SK-N-SH (cell line): Measurements from ENCODE around the gene SIK2. TPM values are rescaled to one million over a fixed set of nuclear protein-coding genes. Genes with fewer than 3 reads are reported as not detected.

Experiments used
- CTCF ChIA-PET: fragments of 300-600, 350-600 bp; formaldehyde crosslinking; extraction: SDS; loops from one replicate; lab custom pipeline; 2021; lab: Yijun Ruan, JAX
- POLR2A ChIA-PET: fragments of 350-600 bp; sonication (Branson Sonifier 250); formaldehyde crosslinking; extraction: SDS; loops from one replicate; lab custom pipeline; 2020; ENCODE audit warnings: antibody characterized with exemption, inconsistent platforms; lab: Yijun Ruan, JAX
- DNase-seq: peaks from one replicate; pipeline ENCODE4 v3.0.0; 2012
- H2AFZ ChIP-seq: fragments of 200-600 bp; sonication (generic); 2 replicates; pipeline ENCODE4 v1.8.1; 2016; ENCODE audit warnings: antibody characterized with exemption, mild to moderate bottlenecking, low read depth
- H3F3A ChIP-seq: fragments of 200-600 bp; sonication (generic); replicated peaks from 2 replicates; pipeline ENCODE3; 2016; ENCODE audit warnings: antibody characterized with exemption, mild to moderate bottlenecking; ENCODE audit not compliant: insufficient read depth
- H3K27ac ChIP-seq, 2 experiments: fragments of 200-500 bp in 1 of 2; fragments of 200-600 bp in 1 of 2; sonication (Bioruptor generic) in 1 of 2; sonication (generic), shearing (Covaris generic) in 1 of 2; 2 replicates each; pipeline versions ENCODE4 v1.5.1 to v1.6.1; 2014 to 2016; ENCODE audit warnings: low read depth in 2 of 2, inconsistent platforms in 1 of 2, low read length in 1 of 2, mild to moderate bottlenecking in 1 of 2, mixed read lengths in 1 of 2
- H3K27me3 ChIP-seq: fragments of 200-600 bp; sonication (generic), shearing (Covaris generic); 2 replicates; pipeline ENCODE4 v1.6.1; 2016; ENCODE audit warnings: mixed run types; ENCODE audit not compliant: insufficient read depth
- H3K36me3 ChIP-seq, 2 experiments: fragments of 200-500 bp in 1 of 2; fragments of 200-600 bp in 1 of 2; sonication (Bioruptor generic) in 1 of 2; sonication (generic) in 1 of 2; replicated peaks in 1 of 2; 2 replicates each; pipeline versions ENCODE3 to v1.5.1; 2014 to 2016; ENCODE audit warnings: low read length in 1 of 2, mild to moderate bottlenecking in 1 of 2; ENCODE audit not compliant: insufficient read depth in 2 of 2, control insufficient read depth in 1 of 2
- H3K4me1 ChIP-seq, 2 experiments: fragments of 200-500 bp in 1 of 2; fragments of 200-600 bp in 1 of 2; sonication (Bioruptor generic) in 1 of 2; sonication (generic), shearing (Covaris generic) in 1 of 2; 2 replicates each; pipeline versions ENCODE4 v1.5.1 to v1.6.1; 2014 to 2016; ENCODE audit warnings: low read depth in 1 of 2, low read length in 1 of 2, mixed run types in 1 of 2; ENCODE audit not compliant: insufficient read depth in 2 of 2, control insufficient read depth in 1 of 2
- H3K4me2 ChIP-seq: fragments of 200-600 bp; sonication (generic), shearing (Covaris generic); 2 replicates; pipeline ENCODE4 v1.6.1; 2017; ENCODE audit warnings: mixed run types
- H3K4me3 ChIP-seq, 2 experiments: fragments of 200-500 bp in 1 of 2; fragments of 200-600 bp in 1 of 2; sonication (Bioruptor generic) in 1 of 2; sonication (generic), shearing (Covaris generic) in 1 of 2; 2 replicates each; pipeline versions ENCODE4 v1.5.1 to v1.8.1; 2014 to 2016; ENCODE audit warnings: low read depth in 2 of 2, inconsistent platforms in 1 of 2, low read length in 1 of 2, mild to moderate bottlenecking in 1 of 2, mixed read lengths in 1 of 2, moderate library complexity in 1 of 2
- H3K79me2 ChIP-seq: fragments of 200-600 bp; sonication (generic); 2 replicates; pipeline ENCODE4 v1.8.1; 2017; ENCODE audit warnings: mild to moderate bottlenecking; ENCODE audit not compliant: insufficient read depth
- H3K9ac ChIP-seq: fragments of 200-600 bp; sonication (generic); 2 replicates; pipeline ENCODE4 v1.6.1; 2017; ENCODE audit warnings: mixed run types
- H3K9me2 ChIP-seq: fragments of 200-600 bp; sonication (generic); 2 replicates; pipeline ENCODE4 v1.6.1; 2017; ENCODE audit warnings: mixed run types
- H3K9me3 ChIP-seq: fragments of 200-600 bp; sonication (generic); 2 replicates; pipeline ENCODE4 v1.6.1; 2017; ENCODE audit warnings: mixed run types, mild to moderate bottlenecking, moderate library complexity
- H4K20me1 ChIP-seq: fragments of 200-600 bp; sonication (generic); 2 replicates; pipeline ENCODE4 v1.6.1; 2017; ENCODE audit warnings: mild to moderate bottlenecking, mixed run types; ENCODE audit not compliant: insufficient read depth
- CTCF ChIP-seq: fragments of 200-600 bp; sonication (generic); IDR thresholded peaks from 2 replicates; pipeline ENCODE4 v1.6.1; 2017; ENCODE audit warnings: antibody characterized with exemption, mild to moderate bottlenecking, moderate library complexity
- ELF1 ChIP-seq: IDR thresholded peaks from 2 replicates; pipeline ENCODE4 v1.4.0; 2012
- EZH2phosphoT487 ChIP-seq: fragments of 200-600 bp; sonication (generic); IDR thresholded peaks from 2 replicates; pipeline ENCODE4 v1.6.1; 2017; ENCODE audit warnings: low read depth, mixed run types, mild to moderate bottlenecking, antibody characterized with exemption, moderate library complexity, borderline replicate concordance
- FOSL2 ChIP-seq: IDR thresholded peaks from 2 replicates; pipeline ENCODE4 v1.4.0; 2012; ENCODE audit warnings: low read depth, mild to moderate bottlenecking, moderate library complexity, borderline replicate concordance
- FOXM1 ChIP-seq: IDR thresholded peaks from 2 replicates; pipeline ENCODE4 v1.4.0; 2012; ENCODE audit warnings: low read depth, mild to moderate bottlenecking
- GATA2 ChIP-seq: sonication (generic); formaldehyde crosslinking; IDR thresholded peaks from 2 replicates; pipeline ENCODE4 v1.5.0; 2020; ENCODE audit warnings: mild to moderate bottlenecking, missing genetic modification reagents
- IRF3 ChIP-seq: fragments of 150-350 bp; IDR thresholded peaks from 2 replicates; pipeline ENCODE4 v1.6.1; 2016; ENCODE audit warnings: mild to moderate bottlenecking, low read depth, low read length
- JUND ChIP-seq: IDR thresholded peaks from 2 replicates; pipeline ENCODE4 v1.4.0; 2012
- MEF2A ChIP-seq: IDR thresholded peaks from 2 replicates; pipeline ENCODE4 v1.4.0; 2012; ENCODE audit warnings: low read depth, borderline replicate concordance
- MXI1 ChIP-seq: IDR thresholded peaks from 2 replicates; pipeline ENCODE4 v1.6.1; 2012; ENCODE audit warnings: mild to moderate bottlenecking, low read depth, low read length, improper control_type of control experiment
- NRF1 ChIP-seq: IDR thresholded peaks from 2 replicates; pipeline ENCODE4 v1.6.1; 2012; ENCODE audit warnings: low read depth, mild to moderate bottlenecking, low read length
- RAD21 ChIP-seq: IDR thresholded peaks from 2 replicates; pipeline ENCODE4 v1.6.1; 2012; ENCODE audit warnings: mild to moderate bottlenecking, low read length
- RCOR1 ChIP-seq: fragments of 150-350 bp; IDR thresholded peaks from 2 replicates; pipeline ENCODE4 v1.6.1; 2017; ENCODE audit warnings: antibody characterized with exemption, low read length
- RXRA ChIP-seq: IDR thresholded peaks from 2 replicates; pipeline ENCODE4 v1.4.0; 2012; ENCODE audit warnings: low read depth, mild to moderate bottlenecking, borderline replicate concordance
- SIN3A ChIP-seq: IDR thresholded peaks from 2 replicates; pipeline ENCODE4 v1.6.1; 2012; ENCODE audit warnings: low read depth, mild to moderate bottlenecking, low read length, moderate library complexity, borderline replicate concordance
- TAF1 ChIP-seq: IDR thresholded peaks from 2 replicates; pipeline ENCODE4 v1.6.1; 2012; ENCODE audit warnings: low read depth, mild to moderate bottlenecking, low read length, moderate library complexity, borderline replicate concordance
- TCF12 ChIP-seq: IDR thresholded peaks from 2 replicates; pipeline ENCODE4 v1.4.0; 2012
- TEAD4 ChIP-seq: IDR thresholded peaks from 2 replicates; pipeline ENCODE4 v1.4.0; 2012; ENCODE audit warnings: mild to moderate bottlenecking, borderline replicate concordance; ENCODE audit not compliant: insufficient read depth
- USF1 ChIP-seq: IDR thresholded peaks from 2 replicates; pipeline ENCODE4 v1.4.0; 2012; ENCODE audit warnings: low read depth, borderline replicate concordance
- YY1 ChIP-seq: IDR thresholded peaks from 2 replicates; pipeline ENCODE4 v1.4.0; 2012; ENCODE audit warnings: low read depth, mild to moderate bottlenecking
- WGBS: methylation state at CpG from one replicate; pipeline ENCODE4 v1.1.6; 2017; ENCODE audit warnings: low lambda C conversion rate; 5-methylcytosine and 5-hydroxymethylcytosine counted together
- polyA plus RNA-seq, 3 experiments: library from polyadenylated mRNA; depleted of rRNA; stranded (reverse); fragments of >200 nt; gene quantifications; 2 replicates each; pipeline ENCODE4 v1.2.3, GENCODE V29; 2012

SIK2 gene
- polyA plus RNA-seq, 1 of the 3 experiments (the other 2 are of a cell fraction), result 8.9 TPM

GRCh38 chr11:111589886-111590499 lies 12.3 kb upstream of the SIK2 start:
- CTCF ChIA-PET, result interaction anchor here (0.6 to 2.3 kb wide), 9 partner anchors 11 to 188 kb away, joined by 3 to 13 read pairs (median 4); partner anchors contain the start of genes PPP2R1B and SIK2
- H3K79me2 ChIP-seq, result no peaks in the 10 kb centered on the region
- peaks cover 8% of the 10 kb centered on the region for H3F3A ChIP-seq
- H3K4me1 ChIP-seq, result peaks cover 5 to 14% of the 10 kb centered on the region in 2 experiments; a peak in 3 of 4 replicates
- no peaks in the 10 kb centered on the region for H3K9me2 ChIP-seq
- H3K4me2 ChIP-seq, result no peak overlapping the region
- DNase-seq, result no peak
- H3K27ac ChIP-seq, result no peak overlapping the region
- no peak overlapping the region for H3K9ac ChIP-seq
- no peaks in the 10 kb centered on the region for H3K36me3 ChIP-seq
- H4K20me1 ChIP-seq, result no peaks in the 10 kb centered on the region
- no peak overlapping the region for H3K4me3 ChIP-seq
- POLR2A ChIA-PET, result no interaction called here
- no peak overlapping the region for H2AFZ ChIP-seq
- H3K27me3 ChIP-seq, result no peaks in the 10 kb centered on the region
- no peak for TF ChIP-seq FOSL2
- no peak for TF ChIP-seq FOXM1
- no peak for TF ChIP-seq TCF12
- no peak for TF ChIP-seq GATA2 (CRISPR knock-in tag)
- no peak for TF ChIP-seq JUND
- TF ChIP-seq EZH2phosphoT487, result no peak
- TF ChIP-seq USF1, result no peak
- TF ChIP-seq RXRA, result no peak
- no peak for TF ChIP-seq YY1
- no peak for TF ChIP-seq MXI1
- TF ChIP-seq TEAD4, result no peak
- TF ChIP-seq TAF1, result no peak
- 78% methylated on average over 5 of the region's 5 CpGs for WGBS
- no peaks in the 10 kb centered on the region for H3K9me3 ChIP-seq

- no peaks in the 10 kb centered on the region for H3K9me2 ChIP-seq
- H2AFZ ChIP-seq, result no peak overlapping the region
- 96% methylated on average over 4 of the region's 4 CpGs for WGBS
- H3K4me2 ChIP-seq, result no peak overlapping the region
- H3K79me2 ChIP-seq, result no peaks in the 10 kb centered on the region
- H3F3A ChIP-seq, result no peaks in the 10 kb centered on the region
- H3K4me1 ChIP-seq, result peaks cover 4 to 5% of the 10 kb centered on the region in 2 experiments; a peak in 3 of 4 replicates
- no peak overlapping the region for H3K9ac ChIP-seq
- peaks cover 5% of the 10 kb centered on the region; the same call in 1 of the 2 replicates for H3K9me3 ChIP-seq
- ChIA-PET POLR2A (no interaction called here), CTCF (interaction anchor here (1.0 to 2.0 kb wide), 6 partner anchors 10 to 186 kb away, joined by 3 to 8 read pairs (median 4); partner anchors contain the start of genes PPP2R1B and SIK2)
- no peaks in the 10 kb centered on the region for H4K20me1 ChIP-seq
- no peak overlapping the region for H3K27ac ChIP-seq
- peaks cover 0 to 9% of the 10 kb centered on the region in 2 experiments for H3K36me3 ChIP-seq
- no peak overlapping the region for H3K4me3 ChIP-seq
- DNase-seq, result no peak
- no peaks in the 10 kb centered on the region for H3K27me3 ChIP-seq
- TF ChIP-seq FOXM1 (no peak), RXRA (no peak), NRF1 (no peak), MEF2A (no peak), RAD21 (no peak), SIN3A (no peak), ELF1 (no peak), CTCF (no peak), IRF3 (no peak), RCOR1 (no peak)
Observed at GRCh38 chr11:111591187-111591960, 10.9 kb upstream of the SIK2 start.
